Measurements from ENCODE around the gene GLCCI1.

DNA sequence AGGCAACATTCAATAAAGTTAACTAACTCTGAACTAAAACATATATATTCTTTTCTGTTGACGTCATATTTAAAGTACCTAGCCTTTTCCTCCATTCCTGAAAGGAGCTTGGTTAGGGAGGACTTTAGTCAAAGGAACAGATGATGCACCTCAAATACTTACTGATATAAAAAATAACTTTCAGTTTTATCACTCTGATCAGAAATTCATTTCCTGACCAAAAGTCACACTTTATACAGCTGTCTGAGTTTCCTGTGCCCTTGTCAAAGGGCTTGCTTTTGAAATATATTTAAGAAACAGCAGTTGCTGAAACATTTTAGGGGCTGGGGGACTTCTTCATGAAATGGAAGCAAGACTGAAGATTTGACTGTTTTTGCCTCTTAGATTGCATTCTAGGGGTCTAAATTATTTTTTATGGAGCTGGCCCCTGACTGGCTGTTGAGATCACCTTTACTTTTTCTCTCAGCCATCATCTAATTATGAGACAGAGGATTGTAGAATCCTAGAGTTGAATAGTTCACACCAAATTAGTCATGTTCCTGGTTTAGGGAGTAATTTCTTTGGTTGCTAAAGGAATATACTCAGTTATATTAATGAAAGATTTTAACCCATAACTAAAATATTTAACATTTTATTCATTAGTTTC is 46.6 kb downstream of the GLCCI1 start:
- TF ChIP-seq, protein P1, sequence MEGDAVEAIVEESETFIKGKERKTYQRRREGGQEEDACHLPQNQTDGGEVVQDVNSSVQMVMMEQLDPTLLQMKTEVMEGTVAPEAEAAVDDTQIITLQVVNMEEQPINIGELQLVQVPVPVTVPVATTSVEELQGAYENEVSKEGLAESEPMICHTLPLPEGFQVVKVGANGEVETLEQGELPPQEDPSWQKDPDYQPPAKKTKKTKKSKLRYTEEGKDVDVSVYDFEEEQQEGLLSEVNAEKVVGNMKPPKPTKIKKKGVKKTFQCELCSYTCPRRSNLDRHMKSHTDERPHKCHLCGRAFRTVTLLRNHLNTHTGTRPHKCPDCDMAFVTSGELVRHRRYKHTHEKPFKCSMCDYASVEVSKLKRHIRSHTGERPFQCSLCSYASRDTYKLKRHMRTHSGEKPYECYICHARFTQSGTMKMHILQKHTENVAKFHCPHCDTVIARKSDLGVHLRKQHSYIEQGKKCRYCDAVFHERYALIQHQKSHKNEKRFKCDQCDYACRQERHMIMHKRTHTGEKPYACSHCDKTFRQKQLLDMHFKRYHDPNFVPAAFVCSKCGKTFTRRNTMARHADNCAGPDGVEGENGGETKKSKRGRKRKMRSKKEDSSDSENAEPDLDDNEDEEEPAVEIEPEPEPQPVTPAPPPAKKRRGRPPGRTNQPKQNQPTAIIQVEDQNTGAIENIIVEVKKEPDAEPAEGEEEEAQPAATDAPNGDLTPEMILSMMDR (IDR thresholded peaks at IDR 0.05; ENCODE audit: poor library complexity, severe bottlenecking), result no peak
- no peak for TF ChIP-seq RAD21 (conservative IDR thresholded peaks at IDR 0.05)
- TF ChIP-seq, protein P2, sequence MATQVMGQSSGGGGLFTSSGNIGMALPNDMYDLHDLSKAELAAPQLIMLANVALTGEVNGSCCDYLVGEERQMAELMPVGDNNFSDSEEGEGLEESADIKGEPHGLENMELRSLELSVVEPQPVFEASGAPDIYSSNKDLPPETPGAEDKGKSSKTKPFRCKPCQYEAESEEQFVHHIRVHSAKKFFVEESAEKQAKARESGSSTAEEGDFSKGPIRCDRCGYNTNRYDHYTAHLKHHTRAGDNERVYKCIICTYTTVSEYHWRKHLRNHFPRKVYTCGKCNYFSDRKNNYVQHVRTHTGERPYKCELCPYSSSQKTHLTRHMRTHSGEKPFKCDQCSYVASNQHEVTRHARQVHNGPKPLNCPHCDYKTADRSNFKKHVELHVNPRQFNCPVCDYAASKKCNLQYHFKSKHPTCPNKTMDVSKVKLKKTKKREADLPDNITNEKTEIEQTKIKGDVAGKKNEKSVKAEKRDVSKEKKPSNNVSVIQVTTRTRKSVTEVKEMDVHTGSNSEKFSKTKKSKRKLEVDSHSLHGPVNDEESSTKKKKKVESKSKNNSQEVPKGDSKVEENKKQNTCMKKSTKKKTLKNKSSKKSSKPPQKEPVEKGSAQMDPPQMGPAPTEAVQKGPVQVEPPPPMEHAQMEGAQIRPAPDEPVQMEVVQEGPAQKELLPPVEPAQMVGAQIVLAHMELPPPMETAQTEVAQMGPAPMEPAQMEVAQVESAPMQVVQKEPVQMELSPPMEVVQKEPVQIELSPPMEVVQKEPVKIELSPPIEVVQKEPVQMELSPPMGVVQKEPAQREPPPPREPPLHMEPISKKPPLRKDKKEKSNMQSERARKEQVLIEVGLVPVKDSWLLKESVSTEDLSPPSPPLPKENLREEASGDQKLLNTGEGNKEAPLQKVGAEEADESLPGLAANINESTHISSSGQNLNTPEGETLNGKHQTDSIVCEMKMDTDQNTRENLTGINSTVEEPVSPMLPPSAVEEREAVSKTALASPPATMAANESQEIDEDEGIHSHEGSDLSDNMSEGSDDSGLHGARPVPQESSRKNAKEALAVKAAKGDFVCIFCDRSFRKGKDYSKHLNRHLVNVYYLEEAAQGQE (IDR thresholded peaks at IDR 0.05; ENCODE audit: borderline replicate concordance), result no peak
- TF ChIP-seq POLR2AphosphoS5 (IDR thresholded peaks at IDR 0.05), result no peak
- TF ChIP-seq MXI1 (conservative IDR thresholded peaks at IDR 0.05; ENCODE audit: poor library complexity, severe bottlenecking), result no peak
- TF ChIP-seq TAF1 (IDR thresholded peaks at IDR 0.05; ENCODE audit: low read depth), result no peak
- TF ChIP-seq EP300 (conservative IDR thresholded peaks at IDR 0.05; ENCODE audit: poor library complexity, severe bottlenecking), result no peak
- no peak for TF ChIP-seq EZH2 (IDR thresholded peaks at IDR 0.05; ENCODE audit: borderline replicate concordance, insufficient read depth, low read length, poor library complexity, severe bottlenecking)
- no peak for TF ChIP-seq SMC3 (conservative IDR thresholded peaks at IDR 0.05; ENCODE audit: poor library complexity)
